Neural progenitor cell (in vitro differentiated cells): Measurements from ENCODE around the gene INTS1. TPM values are rescaled to one million over a fixed set of nuclear protein-coding genes. Genes with fewer than 3 reads are reported as not detected.

Experiments
- DNase-seq: peaks from one replicate; pipeline ENCODE4 v3.0.0-alpha.2; 2016; ENCODE audit warnings: low spot score
- H2AFZ ChIP-seq: fragments of 200-600 bp; sonication (generic); replicated peaks from 2 replicates; pipeline ENCODE4 v1.6.1; 2016; ENCODE audit warnings: antibody characterized with exemption
- H3F3A ChIP-seq: fragments of 200-600 bp; sonication (generic); 2 replicates; pipeline ENCODE4 v1.6.1; 2016; ENCODE audit warnings: antibody characterized with exemption, low read depth
- H3K27ac ChIP-seq: fragments of 200-600 bp; sonication (generic); 2 replicates; pipeline ENCODE4 v1.5.1; 2016; ENCODE audit warnings: mild to moderate bottlenecking
- H3K27me3 ChIP-seq: fragments of 200-600 bp; sonication (generic); 2 replicates; pipeline ENCODE4 v1.6.1; 2016; ENCODE audit warnings: mild to moderate bottlenecking, moderate library complexity
- H3K36me3 ChIP-seq: fragments of 200-600 bp; sonication (generic); 2 replicates; pipeline ENCODE4 v1.5.1; 2016
- H3K4me1 ChIP-seq: fragments of 200-600 bp; sonication (generic); 2 replicates; pipeline ENCODE4 v1.6.1; 2016; ENCODE audit warnings: mixed run types
- H3K4me2 ChIP-seq: fragments of 200-600 bp; sonication (generic); 2 replicates; pipeline ENCODE4 v1.6.1; 2016
- H3K4me3 ChIP-seq: fragments of 200-600 bp; sonication (generic); 2 replicates; pipeline ENCODE4 v1.5.1; 2016
- H3K79me2 ChIP-seq: fragments of 200-600 bp; sonication (generic); 2 replicates; pipeline ENCODE4 v1.6.1; 2016; ENCODE audit warnings: low read depth
- H3K9ac ChIP-seq: fragments of 200-600 bp; sonication (generic); 2 replicates; pipeline ENCODE4 v1.6.1; 2016
- H3K9me3 ChIP-seq: fragments of 200-600 bp; sonication (generic); 2 replicates; pipeline ENCODE4 v1.5.1; 2016; ENCODE audit warnings: low read depth
- H4K20me1 ChIP-seq: fragments of 200-600 bp; sonication (generic); 2 replicates; pipeline ENCODE4 v1.6.1; 2016; ENCODE audit warnings: low read depth
- H3K27ac Mint-ChIP-seq: 3 replicates; pipeline ENCODE4 v1.8.0; 2021; ENCODE audit warnings: mixed read lengths
- H3K27me3 Mint-ChIP-seq: 2 replicates; pipeline ENCODE4 v1.8.0; 2022; ENCODE audit warnings: low read depth, mild to moderate bottlenecking, inconsistent platforms, moderate library complexity, mixed read lengths; ENCODE audit not compliant: insufficient read depth
- H3K36me3 Mint-ChIP-seq: 3 replicates; pipeline ENCODE4 v1.8.0; 2021; ENCODE audit warnings: mixed read lengths
- H3K4me1 Mint-ChIP-seq: 3 replicates; pipeline ENCODE4 v1.8.0; 2021; ENCODE audit warnings: mixed read lengths
- H3K4me3 Mint-ChIP-seq: 3 replicates; pipeline ENCODE4 v1.8.0; 2021; ENCODE audit warnings: mild to moderate bottlenecking, moderate library complexity, mixed read lengths
- H3K9me3 Mint-ChIP-seq: 3 replicates; pipeline ENCODE4 v1.8.0; 2020; ENCODE audit warnings: mixed read lengths
- CTCF ChIP-seq: fragments of 200-600 bp; sonication (generic); IDR thresholded peaks from 2 replicates; pipeline ENCODE4 v1.5.1; 2017; ENCODE audit warnings: antibody characterized with exemption, mild to moderate bottlenecking
- EZH2 ChIP-seq: fragments of 200-600 bp; sonication (generic); IDR thresholded peaks from 2 replicates; pipeline ENCODE4 v1.6.1; 2017; ENCODE audit warnings: antibody characterized with exemption, mild to moderate bottlenecking, moderate library complexity
- EZH2phosphoT487 ChIP-seq: fragments of 200-600 bp; sonication (generic); IDR thresholded peaks from 2 replicates; pipeline ENCODE4 v1.6.1; 2017; ENCODE audit warnings: antibody characterized with exemption
- total RNA-seq: library from RNA; depleted of rRNA; stranded (reverse); fragments of >200 nt; gene quantifications from 2 replicates; pipeline ENCODE4 v1.2.3, GENCODE V29; 2015; ENCODE audit warnings: low replicate concordance

Gene INTS1
- total RNA-seq, 1 donor from 2014 or later: 16.5 TPM

- Histone ChIP-seq H3K9ac (no peak overlapping the region), H3F3A (no peaks in the 10 kb centered on the region), H4K20me1 (peaks cover 5% of the 10 kb centered on the region), H3K4me3 (no peak overlapping the region), H3K27me3 (no peaks in the 10 kb centered on the region), H3K79me2 (no peaks in the 10 kb centered on the region), H3K36me3 (no peaks in the 10 kb centered on the region), H3K4me1 (no peaks in the 10 kb centered on the region), H3K9me3 (no peaks in the 10 kb centered on the region), H3K4me2 (no peak overlapping the region), H3K27ac (no peak overlapping the region), H2AFZ (no peak overlapping the region)
- H3K27me3 Mint-ChIP-seq: peaks cover 4% of the 10 kb centered on the region
- H3K36me3 Mint-ChIP-seq: peaks cover 3% of the 10 kb centered on the region
- no peaks in the 10 kb centered on the region for H3K9me3 Mint-ChIP-seq
- TF ChIP-seq EZH2phosphoT487: no peak
- TF ChIP-seq EZH2: no peak
- TF ChIP-seq CTCF: peak; percentile 83
- H3K27ac Mint-ChIP-seq: no peak overlapping the region
- DNase-seq: peak; percentile 92
- no peaks in the 10 kb centered on the region for H3K4me1 Mint-ChIP-seq
- no peak overlapping the region for H3K4me3 Mint-ChIP-seq
These were observed 30.2 kb downstream of the INTS1 start for GRCh38 chr7:1473864-1474512.

GRCh38 chr7:1470901-1471300 lies 33.3 kb downstream of the INTS1 start:
- Histone ChIP-seq H3K27me3 (no peaks in the 10 kb centered on the region), H3K4me2 (no peak overlapping the region), H3K27ac (no peak overlapping the region), H3F3A (peaks cover 6% of the 10 kb centered on the region), H4K20me1 (peaks cover 13% of the 10 kb centered on the region), H2AFZ (no peak overlapping the region), H3K9ac (no peak overlapping the region), H3K79me2 (no peaks in the 10 kb centered on the region), H3K9me3 (no peaks in the 10 kb centered on the region), H3K36me3 (no peaks in the 10 kb centered on the region), H3K4me3 (no peak overlapping the region), H3K4me1 (peaks cover 9% of the 10 kb centered on the region)
- Mint-ChIP-seq H3K4me1 (peaks cover 7% of the 10 kb centered on the region), H3K27me3 (peaks cover 4% of the 10 kb centered on the region), H3K36me3 (peaks cover 3% of the 10 kb centered on the region), H3K27ac (no peak overlapping the region), H3K9me3 (no peaks in the 10 kb centered on the region), H3K4me3 (no peak overlapping the region)
- DNase-seq: no peak
- TF ChIP-seq EZH2phosphoT487 (no peak), EZH2 (no peak), CTCF (no peak)

- Histone ChIP-seq H3K27me3 (no peaks in the 10 kb centered on the region), H3K4me2 (no peak overlapping the region), H3K79me2 (no peaks in the 10 kb centered on the region), H4K20me1 (peaks cover 8% of the 10 kb centered on the region), H3K9me3 (no peaks in the 10 kb centered on the region), H3K4me1 (peaks cover 9% of the 10 kb centered on the region), H2AFZ (no peak overlapping the region), H3K36me3 (no peaks in the 10 kb centered on the region), H3K9ac (peak overlapping the region; percentile 13), H3K4me3 (no peak overlapping the region), H3K27ac (peak overlapping the region; percentile 29), H3F3A (peaks cover 6% of the 10 kb centered on the region)
- TF ChIP-seq EZH2phosphoT487: no peak
- no peak for TF ChIP-seq CTCF
- TF ChIP-seq EZH2: no peak
- Mint-ChIP-seq H3K9me3 (no peaks in the 10 kb centered on the region), H3K36me3 (no peaks in the 10 kb centered on the region), H3K27ac (no peak overlapping the region), H3K4me1 (peaks cover 7% of the 10 kb centered on the region), H3K27me3 (peaks cover 2% of the 10 kb centered on the region), H3K4me3 (no peak overlapping the region)
- DNase-seq: no peak
These were observed 35.4 kb downstream of the INTS1 start for GRCh38 chr7:1468643-1469298.
